ENCODE measurements around the gene TMEM95.

The TMEM95 gene

GRCh38 chr17:7406235-7406825, 51.4 kb downstream of the TMEM95 start:
- peak overlapping the region; percentile 88 for H3K27ac ChIP-seq
- POLR2A ChIA-PET (ENCODE audit: low non-redundant PET): interaction anchor here (0.6 kb wide), 1 partner anchor 78 kb away, joined by 3 read pairs; no protein-coding TSS in a partner anchor
- TF ChIP-seq, protein P1, sequence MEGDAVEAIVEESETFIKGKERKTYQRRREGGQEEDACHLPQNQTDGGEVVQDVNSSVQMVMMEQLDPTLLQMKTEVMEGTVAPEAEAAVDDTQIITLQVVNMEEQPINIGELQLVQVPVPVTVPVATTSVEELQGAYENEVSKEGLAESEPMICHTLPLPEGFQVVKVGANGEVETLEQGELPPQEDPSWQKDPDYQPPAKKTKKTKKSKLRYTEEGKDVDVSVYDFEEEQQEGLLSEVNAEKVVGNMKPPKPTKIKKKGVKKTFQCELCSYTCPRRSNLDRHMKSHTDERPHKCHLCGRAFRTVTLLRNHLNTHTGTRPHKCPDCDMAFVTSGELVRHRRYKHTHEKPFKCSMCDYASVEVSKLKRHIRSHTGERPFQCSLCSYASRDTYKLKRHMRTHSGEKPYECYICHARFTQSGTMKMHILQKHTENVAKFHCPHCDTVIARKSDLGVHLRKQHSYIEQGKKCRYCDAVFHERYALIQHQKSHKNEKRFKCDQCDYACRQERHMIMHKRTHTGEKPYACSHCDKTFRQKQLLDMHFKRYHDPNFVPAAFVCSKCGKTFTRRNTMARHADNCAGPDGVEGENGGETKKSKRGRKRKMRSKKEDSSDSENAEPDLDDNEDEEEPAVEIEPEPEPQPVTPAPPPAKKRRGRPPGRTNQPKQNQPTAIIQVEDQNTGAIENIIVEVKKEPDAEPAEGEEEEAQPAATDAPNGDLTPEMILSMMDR (conservative IDR thresholded peaks at IDR 0.05; ENCODE audit: low read depth): no peak
- DNase-seq (ENCODE audit: low spot score): no peak
- CTCF ChIA-PET: no interaction called here
